CD4-positive, alpha-beta T cell treated with Interleukin-6 for 4 hours (primary cell): Measurements from ENCODE around the gene ABHD17B.
"Not testable (repeated sequence)": the region's sequence is repeated elsewhere in the genome, so short reads cannot be mapped to it uniquely, and the experiment has no call there.

Experiments used
- DNase-seq: peaks from one replicate; pipeline ENCODE4 v3.0.0-alpha.2; 2020; ENCODE audit warnings: mixed read lengths

Gene ABHD17B

DNA sequence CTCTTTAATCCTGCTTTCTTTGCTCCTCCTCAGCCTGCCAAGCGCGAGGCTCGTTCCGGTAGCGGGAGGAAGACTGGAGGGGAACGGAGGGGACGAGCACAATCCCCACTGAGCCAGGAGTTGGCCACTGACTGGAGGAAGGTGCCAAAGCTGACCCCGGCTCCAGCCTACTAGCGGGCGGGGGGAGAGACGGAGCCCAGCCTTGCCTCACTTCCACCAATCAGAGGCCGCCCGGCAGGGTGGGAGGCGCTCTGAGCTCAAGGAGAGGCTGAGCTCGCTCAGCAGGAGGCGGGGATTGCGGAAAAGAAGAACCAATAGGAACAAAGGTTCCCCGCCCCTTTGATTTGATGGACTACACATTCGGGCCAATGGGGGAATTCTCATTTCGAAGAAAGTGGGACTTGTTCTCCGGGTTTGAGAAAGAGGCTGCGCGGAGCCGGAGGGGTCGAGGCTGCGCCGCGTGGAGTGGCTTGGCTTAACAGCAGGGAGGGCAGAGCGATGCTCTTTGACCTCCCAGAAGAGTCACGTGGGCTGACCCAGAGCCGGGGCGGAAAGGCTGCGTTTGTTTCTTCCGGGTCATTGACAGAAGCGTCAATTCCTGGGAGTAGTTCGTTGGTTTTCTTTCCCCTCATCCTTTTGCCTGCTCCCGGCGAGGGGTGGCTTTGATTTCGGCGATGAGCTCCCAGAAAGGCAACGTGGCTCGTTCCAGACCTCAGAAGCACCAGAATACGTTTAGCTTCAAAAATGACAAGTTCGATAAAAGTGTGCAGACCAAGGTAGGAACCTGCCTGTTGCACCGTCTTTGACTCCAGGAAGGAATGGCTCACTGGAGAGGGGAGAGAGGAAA, at the start of gene ABHD17B, which contains the start of gene C9orf85:
Gene ABHD17B (minus strand): TSS at position 133 of the 847 bp plus-strand sequence. CDS start 36,113 bp downstream, outside the sequence.
Gene C9orf85 (plus strand): TSS at position 579 of the 847 bp plus-strand sequence. CDS start 96 bp downstream, at position 675.
- peak; percentile 97 for DNase-seq

DNA sequence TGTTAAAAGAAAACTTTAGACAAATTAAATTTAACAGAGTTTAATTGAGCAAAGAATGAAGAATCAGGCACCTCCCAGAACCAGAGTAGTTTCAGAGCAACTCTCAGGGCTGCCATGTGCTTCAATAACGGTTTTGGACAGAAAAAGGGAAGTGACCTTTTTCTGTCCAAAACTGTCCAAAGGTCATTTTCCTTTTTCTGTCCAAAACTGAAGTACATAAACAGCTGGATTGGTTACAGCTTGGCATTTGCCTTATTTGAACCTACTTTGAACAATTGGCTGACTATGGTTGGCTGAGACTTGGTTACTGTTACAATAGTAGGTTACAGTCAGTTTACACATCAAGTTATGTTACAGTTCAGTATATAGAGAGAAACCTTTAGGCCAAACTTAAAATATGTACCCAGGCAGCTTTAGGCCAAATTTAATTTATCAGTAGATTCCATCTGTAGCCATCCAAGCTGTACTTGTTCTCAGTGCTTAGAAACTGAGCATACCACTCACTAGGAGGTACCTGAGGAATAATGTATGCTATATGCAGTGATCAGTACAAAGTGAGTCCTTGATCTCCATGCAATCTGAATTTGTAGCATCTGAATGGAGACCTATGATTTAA, 44.4 kb upstream of the ABHD17B start:
- no peak for DNase-seq

DNA sequence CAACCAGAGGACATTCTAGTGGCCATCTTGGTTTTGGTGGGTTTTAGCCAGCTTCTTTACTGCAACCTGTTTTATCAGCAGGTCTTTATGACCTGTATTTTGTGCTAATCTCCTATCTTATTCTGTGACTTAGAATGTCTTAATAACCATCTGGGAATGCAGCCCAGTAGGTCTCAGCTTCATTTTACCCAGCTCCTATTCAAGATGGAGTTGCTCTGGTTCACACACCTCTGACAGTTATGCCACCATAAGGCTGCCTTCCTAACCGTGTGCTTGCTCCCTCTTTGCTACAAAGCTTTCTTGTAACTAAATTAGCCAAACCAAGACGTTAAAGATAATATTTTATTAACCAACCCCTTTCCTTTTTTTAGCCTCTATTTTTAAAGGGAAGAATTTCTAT, 43.7 kb upstream of the ABHD17B start:
- not testable (repeated sequence) for DNase-seq

DNA sequence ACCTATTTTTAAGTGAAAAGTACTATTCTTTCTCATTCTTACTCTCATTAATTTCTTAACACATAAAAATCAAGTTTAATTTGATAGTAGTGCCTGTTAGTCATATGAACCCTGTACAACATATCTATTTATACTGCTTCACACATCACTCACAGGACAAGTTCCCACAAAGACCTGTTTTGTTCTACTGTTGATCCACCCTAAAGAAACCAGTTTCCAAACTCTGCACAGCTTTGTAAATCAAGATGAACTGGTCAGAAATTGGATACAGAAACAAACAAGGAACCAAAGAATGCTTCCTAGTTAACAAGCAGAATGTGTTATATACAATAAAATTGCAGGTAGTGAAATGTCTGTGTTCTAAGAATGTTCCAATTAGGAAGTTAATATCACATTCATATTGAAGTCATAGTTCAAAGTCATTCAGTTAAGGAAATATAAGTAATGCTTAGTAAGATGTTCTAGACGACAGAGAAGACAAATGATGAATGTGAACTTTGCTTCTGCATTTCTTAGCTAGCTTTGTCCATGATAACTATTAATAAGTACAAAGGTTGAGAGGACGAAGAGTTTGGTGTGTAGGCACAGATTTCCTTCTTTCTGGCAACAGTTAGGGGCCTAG, 33.9 kb upstream of the ABHD17B start:
- DNase-seq, result no peak

DNA sequence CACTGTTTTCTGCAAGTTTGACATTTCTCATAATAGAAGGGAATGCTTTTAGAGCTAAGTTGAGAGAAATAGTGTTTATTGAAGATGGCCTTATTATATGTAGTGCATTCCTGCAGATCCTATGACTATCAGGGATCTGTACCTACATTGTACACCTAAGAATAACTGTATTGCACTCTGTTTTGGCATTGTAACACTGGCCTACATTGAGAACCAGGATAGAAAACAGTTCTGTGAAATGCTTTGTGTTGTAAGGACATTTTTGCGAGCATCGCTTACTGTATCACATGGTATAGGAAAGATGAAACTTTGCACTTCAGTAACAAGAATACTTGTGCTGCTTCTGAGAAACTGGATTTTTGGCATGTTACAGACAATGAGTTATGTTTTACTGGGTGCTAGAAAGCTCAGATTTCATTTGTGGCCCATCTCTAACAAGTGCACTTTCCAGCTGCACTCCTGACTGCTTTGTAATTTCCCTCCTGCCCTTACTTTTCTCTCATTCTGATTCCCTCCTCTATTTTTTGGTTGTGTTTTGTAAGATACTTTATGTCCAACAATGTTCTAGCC, 31.1 kb upstream of the ABHD17B start:
- no peak for DNase-seq

DNA sequence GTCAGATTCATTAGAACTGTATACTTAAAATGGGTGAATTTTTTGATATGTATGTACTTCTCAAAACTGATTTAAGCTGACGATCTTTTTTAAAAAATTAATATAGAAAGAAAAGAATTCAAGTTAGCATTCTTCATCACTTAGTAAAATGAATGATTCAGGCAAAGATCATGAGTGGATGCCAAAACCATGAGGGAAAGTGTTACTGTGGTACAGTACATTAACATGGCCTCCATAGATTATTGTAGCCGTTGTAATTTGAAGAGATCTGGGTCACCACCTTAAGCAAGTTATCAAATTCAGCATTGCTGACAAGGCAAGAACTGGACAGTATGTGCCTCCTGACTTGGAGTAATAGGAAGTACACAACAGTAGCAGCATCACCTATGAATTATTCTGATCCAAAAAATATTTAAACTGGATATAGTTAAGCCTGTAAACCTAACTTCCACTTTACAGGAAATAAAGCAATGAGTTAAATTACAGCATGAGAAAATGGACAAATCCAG, 30.1 kb upstream of the ABHD17B start:
- no peak for DNase-seq

DNA sequence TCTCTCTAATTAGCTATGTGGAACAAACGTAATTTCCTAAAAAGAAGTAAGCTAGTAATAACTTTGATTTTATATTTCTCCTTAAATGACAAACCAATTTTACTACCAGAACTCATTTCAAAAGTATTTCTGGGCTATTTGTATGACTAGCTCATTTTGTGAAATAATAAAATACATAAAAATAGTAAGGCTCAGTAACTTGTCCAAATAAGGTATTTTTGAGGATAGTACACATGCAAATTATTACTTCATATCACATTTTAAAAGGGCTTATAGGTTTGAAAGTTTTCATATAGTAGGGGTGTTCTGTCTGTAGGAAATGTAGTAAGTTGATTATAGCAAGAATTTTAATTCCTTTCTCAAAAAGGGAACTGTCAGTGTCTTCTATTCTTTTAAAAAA, 26.9 kb upstream of the ABHD17B start:
- no peak for DNase-seq

DNA sequence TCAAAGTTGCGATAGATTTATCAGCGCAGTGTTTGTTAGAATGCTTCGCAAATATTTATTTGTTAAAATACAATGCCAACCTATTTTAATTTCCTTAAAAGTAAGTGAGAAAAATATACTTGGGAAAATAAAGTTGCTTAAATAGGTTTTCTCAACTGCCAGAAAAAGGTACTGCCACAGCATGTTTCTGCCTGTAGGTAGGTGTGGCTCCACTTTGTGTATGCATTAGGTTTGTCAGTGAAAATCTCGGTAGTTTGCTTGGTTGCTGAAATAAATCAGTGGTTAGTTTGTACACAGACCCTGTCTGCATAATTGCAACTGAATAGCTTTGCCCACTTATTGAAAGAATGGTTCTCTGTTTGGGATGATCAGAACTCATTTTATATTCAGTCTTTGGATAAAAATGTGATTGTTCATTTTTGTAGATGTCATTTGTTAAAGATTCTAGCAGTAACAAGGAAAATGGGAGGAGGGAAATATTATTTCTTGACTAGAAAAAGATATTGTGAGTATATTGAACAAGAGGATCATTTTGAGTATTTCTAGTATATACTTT, 26.2 kb upstream of the ABHD17B start:
- no peak for DNase-seq

DNA sequence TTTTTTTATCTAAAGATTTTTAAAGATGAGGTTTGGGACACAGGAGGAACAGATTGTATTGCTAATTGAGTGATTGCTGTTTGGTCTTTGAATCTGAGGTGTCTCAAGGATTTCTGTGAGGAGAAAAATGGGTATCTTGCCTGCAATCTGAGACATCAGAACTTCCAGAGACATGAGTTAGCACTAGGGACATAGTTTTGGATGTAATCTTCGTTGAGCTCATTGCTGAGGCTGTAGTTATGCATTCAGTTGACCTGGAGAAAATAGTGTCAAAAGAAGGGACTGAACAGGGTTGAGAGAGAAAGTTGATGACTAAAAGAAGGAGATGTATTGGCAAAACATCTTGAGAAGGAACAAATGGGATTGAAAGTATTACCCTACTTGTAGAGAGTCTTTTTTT, 25.1 kb upstream of the ABHD17B start:
- DNase-seq, result no peak

DNA sequence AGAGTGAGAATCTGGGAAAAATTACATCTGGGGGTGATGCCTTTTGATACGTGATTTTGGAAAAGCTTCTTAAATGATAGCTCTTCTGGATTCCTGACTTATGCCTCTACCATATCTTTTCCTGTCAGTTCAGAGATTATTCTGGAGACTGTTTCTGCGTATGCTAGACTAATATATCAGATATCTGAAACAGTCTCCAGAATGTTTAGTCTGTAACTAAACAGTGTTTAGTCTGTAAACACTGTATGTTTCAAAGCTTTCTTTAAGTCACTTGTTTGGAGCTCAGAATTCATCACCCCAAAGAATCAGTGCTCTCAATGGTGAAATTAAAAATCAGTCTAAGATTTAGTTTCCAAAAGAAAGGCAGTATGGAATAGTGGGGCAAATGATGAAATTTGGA, 20.2 kb upstream of the ABHD17B start:
- no peak for DNase-seq

DNA sequence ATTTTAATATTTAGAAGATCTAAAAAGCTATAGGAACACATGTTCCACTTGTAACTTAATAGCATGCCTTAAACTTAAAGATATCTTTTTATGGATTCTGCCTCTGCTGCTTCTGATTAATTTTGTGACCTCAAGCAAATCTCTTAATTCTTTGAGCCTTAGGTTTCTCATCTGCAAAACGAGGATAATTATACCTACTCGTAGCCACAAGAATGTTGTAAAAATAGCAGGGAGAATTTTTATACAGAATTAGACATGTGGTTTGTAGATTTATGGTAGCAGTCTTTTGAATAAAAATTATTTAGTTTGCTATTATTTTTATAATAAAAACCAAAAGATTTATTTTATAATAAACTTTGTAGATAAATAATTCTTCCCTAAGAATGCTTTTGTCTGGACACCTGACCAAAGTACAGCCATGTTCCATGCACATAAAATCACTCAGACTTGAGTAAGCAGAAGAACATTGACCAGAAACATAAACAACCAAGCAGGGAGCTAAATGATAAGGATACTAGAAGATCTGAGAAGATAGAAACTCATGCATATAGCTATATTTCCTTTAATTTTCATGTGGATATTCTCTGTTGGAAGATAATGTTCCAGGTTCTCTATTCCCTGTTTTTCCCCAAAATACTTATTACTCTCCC, 18.9 kb upstream of the ABHD17B start:
- DNase-seq, result no peak

DNA sequence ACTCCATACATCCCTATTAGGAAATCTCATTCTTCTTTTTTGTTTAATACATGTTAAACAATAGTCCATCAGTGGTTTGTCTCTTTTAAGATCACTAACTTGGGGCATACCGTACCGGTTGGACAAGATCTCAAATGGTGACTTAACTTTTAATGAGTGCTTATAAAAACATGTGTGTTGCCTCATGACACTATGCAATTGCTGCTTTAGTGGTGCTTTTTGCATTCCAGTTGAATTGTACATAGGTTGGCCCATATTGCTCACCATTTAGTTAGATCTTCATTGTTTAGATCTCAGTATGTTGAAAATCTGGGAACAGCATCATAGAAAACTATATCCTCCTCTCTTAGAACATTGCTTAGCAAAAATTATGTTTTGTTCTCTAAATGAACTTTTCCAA, 18.2 kb upstream of the ABHD17B start:
- no peak for DNase-seq

DNA sequence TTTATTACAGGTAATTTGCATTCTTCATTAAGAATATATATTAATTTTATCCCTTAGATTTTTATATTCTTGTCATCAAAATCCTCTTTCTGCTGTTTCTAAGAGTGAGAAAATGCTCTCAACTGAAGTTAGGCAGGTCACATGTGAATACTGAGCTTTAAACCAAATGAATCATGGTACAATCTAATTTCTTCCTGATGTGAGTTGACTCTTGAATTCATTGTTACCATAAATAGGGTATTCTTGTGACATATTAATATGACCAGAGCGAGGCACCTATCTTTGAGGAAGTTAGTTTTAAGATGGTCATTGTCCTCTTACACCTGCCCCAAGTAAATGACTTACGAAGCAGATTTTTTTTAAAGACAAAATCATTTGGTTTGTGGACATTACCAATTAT, 17.8 kb upstream of the ABHD17B start:
- no peak for DNase-seq

DNA sequence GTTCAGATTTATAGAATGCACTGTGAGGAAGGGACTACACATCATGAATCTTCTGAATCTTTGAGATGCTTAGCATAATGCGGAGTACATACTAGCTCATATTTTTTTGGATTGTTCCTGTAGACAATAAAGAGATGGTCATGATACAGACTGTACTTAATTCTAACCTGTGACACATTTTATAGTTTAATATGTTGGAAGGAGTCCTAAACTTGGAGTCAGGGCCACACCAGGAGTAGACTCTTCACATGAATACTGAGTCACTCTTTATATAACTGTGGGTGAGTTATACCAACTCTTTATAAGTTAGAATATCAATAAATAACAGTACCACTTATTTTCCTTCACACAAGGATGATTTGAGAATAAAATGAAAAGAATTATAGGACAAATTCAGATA, 17.4 kb upstream of the ABHD17B start:
- DNase-seq, result no peak

DNA sequence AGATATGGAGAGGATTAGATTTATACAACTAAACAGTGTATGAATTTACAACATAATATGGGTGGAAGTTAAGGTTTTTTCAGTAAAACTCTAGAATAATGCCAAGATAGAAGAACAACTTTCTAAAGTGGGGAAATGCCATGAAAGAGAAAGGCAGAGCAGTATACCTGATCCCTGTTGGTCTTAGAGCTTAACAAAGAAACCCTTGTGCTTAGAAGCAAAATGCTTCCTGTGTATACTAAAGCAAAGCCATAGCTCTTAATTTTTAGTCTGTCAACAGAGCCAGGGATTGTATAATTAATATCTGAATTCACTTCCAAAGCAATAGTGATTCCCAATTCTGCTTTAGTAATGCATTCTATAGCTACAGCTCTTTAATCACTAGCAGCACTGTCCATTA, 14.8 kb upstream of the ABHD17B start:
- DNase-seq, result no peak

DNA sequence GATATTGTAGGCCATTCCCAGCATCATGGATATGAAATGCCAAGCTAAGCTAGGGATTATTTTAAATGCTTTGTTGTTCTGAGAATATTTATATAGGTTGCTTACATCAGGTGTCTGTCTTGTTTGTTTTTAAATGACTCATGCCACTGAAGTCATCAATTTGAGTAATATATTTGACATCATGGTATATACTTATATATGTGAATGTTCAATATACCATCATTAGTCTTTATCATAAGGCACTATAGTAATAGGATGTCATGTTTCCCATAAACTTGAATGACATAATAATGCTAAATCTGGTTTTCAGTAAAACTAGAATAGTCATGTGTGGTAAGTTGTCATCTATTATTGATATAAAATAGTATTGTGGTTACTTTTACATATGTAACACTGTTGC, 13.6 kb upstream of the ABHD17B start:
- no peak for DNase-seq

DNA sequence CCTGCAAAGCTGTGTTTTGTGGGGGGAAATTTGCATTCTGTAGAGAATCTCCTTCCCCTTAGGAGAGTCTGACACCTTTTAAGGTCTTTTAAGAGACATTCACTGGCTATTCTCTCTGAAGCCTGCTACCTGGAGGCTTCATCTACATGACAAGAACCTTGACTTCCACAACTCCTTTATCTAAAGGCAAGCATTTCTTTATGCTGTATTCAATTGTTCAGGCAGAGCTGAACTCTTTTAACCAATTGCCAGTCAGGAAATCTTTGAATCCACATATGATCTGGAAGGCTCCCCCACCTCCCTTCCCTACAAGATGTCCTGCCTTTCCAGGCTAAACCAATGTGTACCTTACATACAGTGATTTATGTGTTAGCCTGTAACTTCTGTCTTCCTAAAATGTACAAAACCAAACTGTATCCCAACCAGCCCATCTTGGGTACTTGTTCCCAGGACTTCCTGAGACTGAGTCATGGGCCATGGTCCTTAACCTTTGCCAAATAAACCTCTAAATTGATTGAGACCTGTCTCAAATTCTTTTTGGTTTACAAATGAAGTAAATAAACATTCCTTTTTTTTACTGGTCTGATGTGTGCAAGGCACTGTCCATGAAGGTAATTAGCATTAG, 10.3 kb upstream of the ABHD17B start:
- no peak for DNase-seq

DNA sequence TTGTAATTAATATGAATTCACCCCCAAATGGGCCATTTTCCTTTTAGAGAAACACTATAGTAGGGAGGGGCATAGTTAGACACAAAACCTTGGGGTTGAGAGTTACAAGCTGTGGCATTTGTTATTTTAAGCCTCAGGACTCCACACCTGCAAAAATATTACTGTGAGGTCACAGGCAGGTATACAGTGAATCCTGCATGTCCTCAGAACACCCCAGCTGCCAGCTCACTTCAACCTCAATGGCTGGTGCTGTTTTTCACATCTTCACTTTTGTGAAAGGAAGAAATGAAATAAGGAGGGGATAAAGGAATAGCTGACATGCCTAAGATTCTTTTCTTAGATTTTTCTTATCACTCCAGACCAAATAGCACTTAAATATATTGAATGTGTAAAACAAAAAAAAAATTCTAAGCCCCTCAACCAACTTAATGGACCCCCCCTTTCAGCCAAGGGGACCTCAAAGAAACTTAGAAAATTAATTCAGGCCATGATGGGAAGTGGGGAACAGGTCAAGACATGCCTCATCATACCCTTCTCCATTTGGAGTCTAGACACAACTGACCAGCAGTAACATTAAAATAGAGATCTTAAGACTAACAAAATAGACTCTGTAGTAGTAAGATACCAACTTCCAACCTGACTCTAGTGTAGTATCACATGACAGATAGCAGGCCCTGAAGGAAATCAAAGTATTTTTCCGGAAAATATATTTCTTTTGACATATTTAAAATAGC, 9.6 kb upstream of the ABHD17B start:
- DNase-seq, result no peak

DNA sequence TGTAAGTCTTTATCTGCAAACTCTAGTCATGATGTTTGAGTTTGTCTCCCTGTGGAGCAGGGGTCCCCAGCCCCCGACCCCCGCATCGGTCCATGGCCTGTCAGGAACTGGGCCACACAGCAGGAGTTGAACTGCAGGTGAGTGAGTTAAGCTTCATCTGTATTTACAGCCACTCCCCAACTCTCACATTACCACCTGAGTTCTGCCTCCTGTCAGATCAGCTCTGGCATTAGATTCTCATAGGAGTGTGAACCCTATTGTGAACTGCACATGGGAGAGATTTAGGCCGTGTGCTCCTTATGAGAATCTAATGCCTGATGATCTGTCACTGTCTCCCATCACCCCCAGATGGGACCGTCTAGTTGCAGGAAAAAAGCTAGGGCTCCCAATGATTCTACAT, 7.4 kb upstream of the ABHD17B start:
- no peak for DNase-seq

DNA sequence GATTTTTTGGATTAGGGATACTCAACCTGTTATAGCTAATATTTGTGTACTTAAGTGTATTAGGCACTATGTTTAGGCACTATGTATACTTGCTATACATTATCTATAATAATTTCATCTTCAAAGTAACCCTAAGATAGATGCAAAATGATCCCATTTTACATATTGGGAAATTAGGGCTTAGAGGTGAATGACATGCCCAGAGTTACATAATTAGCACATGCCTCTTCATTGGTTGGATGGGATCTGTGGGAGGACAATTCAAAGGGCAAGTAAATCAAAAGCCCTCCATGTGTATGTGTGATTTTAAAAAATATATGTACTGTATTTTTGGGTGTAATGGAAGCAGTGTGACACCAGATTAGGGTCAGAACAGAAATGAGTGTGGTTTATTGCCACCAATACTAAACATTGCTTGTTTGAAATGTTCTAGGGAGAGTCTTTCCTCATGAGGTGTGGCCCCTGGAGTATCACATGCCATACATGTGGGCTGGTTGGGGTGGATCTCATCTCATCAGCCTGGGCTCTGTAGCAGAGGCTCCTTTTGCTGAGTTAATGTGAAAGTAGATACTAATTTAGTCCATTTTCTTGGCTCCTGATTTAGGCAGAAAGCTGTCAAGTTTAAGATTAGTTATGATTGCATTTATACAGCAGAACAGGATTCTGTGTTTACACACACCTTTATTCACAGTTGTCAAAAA, 6.0 kb upstream of the ABHD17B start:
- no peak for DNase-seq

DNA sequence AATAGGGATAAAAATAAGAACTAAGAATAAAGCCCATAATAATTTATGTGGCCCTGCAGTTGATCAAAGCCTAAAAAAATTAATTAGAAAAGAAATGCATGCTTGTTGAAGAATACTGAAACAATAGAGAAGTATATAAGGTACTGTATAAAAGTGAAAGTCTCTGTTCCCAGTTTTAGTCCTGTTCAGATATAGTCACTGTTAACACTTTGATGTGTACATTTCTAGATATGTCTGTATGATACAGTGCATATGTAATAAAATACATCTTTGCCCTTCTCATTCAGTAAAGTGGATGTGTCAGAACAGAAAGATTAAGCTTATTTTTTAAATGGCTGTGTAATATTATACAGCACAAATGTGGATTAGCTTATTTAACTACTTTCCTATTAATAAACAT, 4.5 kb upstream of the ABHD17B start:
- DNase-seq, result no peak
